HCT116 (cell line): ENCODE results near the gene ARMC12. TPM values are rescaled to one million over a fixed set of nuclear protein-coding genes. Genes with fewer than 3 reads are reported as not detected.
A peak's percentile ranks its signal among the peaks of the same experiment; 100 is the strongest.

Source experiments
- ATAC-seq: fragments of 200-7000 bp; cut with Tn5 transposase; 2 replicates; pipeline ENCODE4 v1.9.1; 2020; ENCODE audit warnings: mild to moderate bottlenecking, moderate library complexity
- BruUV-seq: library from RNA; stranded (reverse); fragments of 400-500 nt; replicated peaks from 2 replicates; lab custom pipeline; 2021; lab: Mats Ljungman, UMichigan
- CTCF ChIA-PET: fragments of 300-600 bp; sonication (Branson Sonifier 250); formaldehyde crosslinking; loops from one replicate; lab custom pipeline; 2021; ENCODE audit warnings: antibody characterized with exemption; lab: Charles Lee
- POLR2A ChIA-PET: fragments of 300-600, 350-600 bp; sonication (Branson Sonifier 250); formaldehyde crosslinking; loops from one replicate; lab custom pipeline; 2021; ENCODE audit warnings: antibody characterized with exemption; lab: Charles Lee
- RAD21 ChIA-PET, 2 experiments: fragments of 300-600 bp; sonication (Branson Sonifier 250); formaldehyde crosslinking; loops; one replicate each; lab custom pipeline; 2023; ENCODE audit warnings: low total read pairs in 2 of 2; ENCODE audit not compliant: uncharacterized antibody in 2 of 2, unreplicated experiment in 2 of 2, low non-redundant PET in 1 of 2; lab: Charles Lee
- DNase-seq: peaks from one replicate; pipeline ENCODE4 v3.0.0-alpha.2; 2010; ENCODE audit warnings: low read depth, low spot score
- H2AFZ ChIP-seq: fragments of 200-600 bp; shearing (Covaris generic), sonication (generic); 2 replicates; pipeline ENCODE4 v1.6.1; 2017; ENCODE audit warnings: low read depth, mixed run types, mixed read lengths, antibody characterized with exemption, low read length; ENCODE audit not compliant: poor library complexity, severe bottlenecking
- H3K27ac ChIP-seq: 2 replicates; pipeline ENCODE4 v1.5.1; 2012; ENCODE audit warnings: low read depth, low read length
- H3K27me3 ChIP-seq: fragments of 200-600 bp; sonication (generic); 2 replicates; pipeline ENCODE4 v1.6.1; 2016; ENCODE audit warnings: mixed run types, low read length, mixed read lengths; ENCODE audit not compliant: insufficient read depth
- H3K36me3 ChIP-seq, 2 experiments: fragments of 200-500 bp in 1 of 2; fragments of 200-600 bp in 1 of 2; sonication (Bioruptor generic) in 1 of 2; sonication (generic) in 1 of 2; 2 replicates each; pipeline versions ENCODE4 v1.5.1 to v1.6.1; 2014 to 2016; ENCODE audit warnings: low read length in 2 of 2, inconsistent platforms in 1 of 2, mixed read lengths in 1 of 2, mixed run types in 1 of 2; ENCODE audit not compliant: insufficient read depth in 2 of 2, control insufficient read depth in 1 of 2
- H3K4me1 ChIP-seq, 2 experiments: fragments of 200-600 bp in 1 of 2; sonication (generic) in 1 of 2; 2 replicates each; pipeline versions ENCODE4 v1.5.1 to v1.6.1; 2012 to 2017; ENCODE audit warnings: low read length in 2 of 2, inconsistent platforms in 1 of 2, mild to moderate bottlenecking in 1 of 2, mixed read lengths in 1 of 2, mixed run types in 1 of 2, moderate library complexity in 1 of 2; ENCODE audit not compliant: insufficient read depth in 2 of 2, control insufficient read depth in 1 of 2
- H3K4me2 ChIP-seq: fragments of 200-600 bp; sonication (generic); 2 replicates; pipeline ENCODE4 v1.6.1; 2017; ENCODE audit warnings: mixed run types, low read length, mixed read lengths
- H3K4me3 ChIP-seq, 2 experiments: fragments of 200-600 bp in 1 of 2; sonication (generic) in 1 of 2; replicated peaks in 1 of 2; 2 replicates each; pipeline ENCODE4 v1.5.1; 2011 to 2016; ENCODE audit warnings: low read length in 2 of 2, control low read depth in 1 of 2, low read depth in 1 of 2, mild to moderate bottlenecking in 1 of 2, mixed read lengths in 1 of 2, mixed run types in 1 of 2
- H3K79me2 ChIP-seq: fragments of 200-600 bp; sonication (generic); 2 replicates; pipeline ENCODE4 v1.6.1; 2017; ENCODE audit warnings: mild to moderate bottlenecking, mixed run types, low read length, moderate library complexity, mixed read lengths; ENCODE audit not compliant: insufficient read depth
- H3K9ac ChIP-seq: fragments of 200-600 bp; sonication (generic); 2 replicates; pipeline ENCODE4 v1.6.1; 2016; ENCODE audit warnings: low read length, mixed read lengths
- H3K9me2 ChIP-seq: fragments of 200-600 bp; sonication (generic), shearing (Covaris generic); 2 replicates; pipeline ENCODE4 v1.6.1; 2017; ENCODE audit warnings: mixed run types, mild to moderate bottlenecking, moderate library complexity; ENCODE audit not compliant: insufficient read depth
- H3K9me3 ChIP-seq, 2 experiments: fragments of 200-500 bp in 1 of 2; fragments of 200-600 bp in 1 of 2; sonication (Bioruptor generic) in 1 of 2; sonication (generic) in 1 of 2; 2 replicates each; pipeline ENCODE4 v1.6.1; 2014 to 2017; ENCODE audit warnings: low read length in 2 of 2, mixed read lengths in 2 of 2, inconsistent platforms in 1 of 2, low read depth in 1 of 2, mild to moderate bottlenecking in 1 of 2, mixed run types in 1 of 2, moderate library complexity in 1 of 2; ENCODE audit not compliant: control insufficient read depth in 1 of 2, insufficient read depth in 1 of 2
- H4K20me1 ChIP-seq: fragments of 200-600 bp; sonication (generic), shearing (Covaris generic); 2 replicates; pipeline ENCODE4 v1.6.1; 2017; ENCODE audit warnings: mixed run types, mild to moderate bottlenecking, moderate library complexity; ENCODE audit not compliant: insufficient read depth
- CBX3 ChIP-seq: IDR thresholded peaks from 2 replicates; pipeline ENCODE4 v1.6.1; 2012; ENCODE audit warnings: low read depth
- EGR1 ChIP-seq: IDR thresholded peaks from 2 replicates; pipeline ENCODE4 v1.6.1; 2012; ENCODE audit warnings: low read depth
- ELF1 ChIP-seq: IDR thresholded peaks from 2 replicates; pipeline ENCODE4 v1.6.1; 2012; ENCODE audit warnings: low read depth, borderline replicate concordance
- FOSL1 ChIP-seq: IDR thresholded peaks from 2 replicates; pipeline ENCODE4 v1.6.1; 2012; ENCODE audit warnings: low read depth
- POLR2AphosphoS5 ChIP-seq: IDR thresholded peaks from 2 replicates; pipeline ENCODE4 v1.6.1; 2011; ENCODE audit warnings: mild to moderate bottlenecking, low read depth, low read length, moderate library complexity
- TCF7L2 ChIP-seq: IDR thresholded peaks from 2 replicates; pipeline ENCODE4 v1.7.0; 2011; ENCODE audit warnings: borderline replicate concordance, inconsistent platforms; ENCODE audit not compliant: insufficient read depth, insufficient read length; ENCODE audit errors: extremely low read depth
- ZFX ChIP-seq: fragments of 450-650 bp; IDR thresholded peaks from 2 replicates; pipeline ENCODE4 v1.6.1; 2017
- intact Hi-C: fragments of 100-400 bp; cut with micrococcal nuclease; formaldehyde crosslinking; loops from 2 replicates; pipeline ENCODE4 v1.10.0; 2022
- total RNA-seq: library from RNA; stranded (reverse); gene quantifications from one replicate; pipeline ENCODE4 v1.2.1, GENCODE V29; 2021; ENCODE audit not compliant: unreplicated experiment
- TF ChIP-seq, protein P1 (sequence below): IDR thresholded peaks from 2 replicates; pipeline ENCODE4 v1.6.1; 2012

The ARMC12 gene
- total RNA-seq, 1 experiment from 2014 or later = 0.79 TPM

DNA sequence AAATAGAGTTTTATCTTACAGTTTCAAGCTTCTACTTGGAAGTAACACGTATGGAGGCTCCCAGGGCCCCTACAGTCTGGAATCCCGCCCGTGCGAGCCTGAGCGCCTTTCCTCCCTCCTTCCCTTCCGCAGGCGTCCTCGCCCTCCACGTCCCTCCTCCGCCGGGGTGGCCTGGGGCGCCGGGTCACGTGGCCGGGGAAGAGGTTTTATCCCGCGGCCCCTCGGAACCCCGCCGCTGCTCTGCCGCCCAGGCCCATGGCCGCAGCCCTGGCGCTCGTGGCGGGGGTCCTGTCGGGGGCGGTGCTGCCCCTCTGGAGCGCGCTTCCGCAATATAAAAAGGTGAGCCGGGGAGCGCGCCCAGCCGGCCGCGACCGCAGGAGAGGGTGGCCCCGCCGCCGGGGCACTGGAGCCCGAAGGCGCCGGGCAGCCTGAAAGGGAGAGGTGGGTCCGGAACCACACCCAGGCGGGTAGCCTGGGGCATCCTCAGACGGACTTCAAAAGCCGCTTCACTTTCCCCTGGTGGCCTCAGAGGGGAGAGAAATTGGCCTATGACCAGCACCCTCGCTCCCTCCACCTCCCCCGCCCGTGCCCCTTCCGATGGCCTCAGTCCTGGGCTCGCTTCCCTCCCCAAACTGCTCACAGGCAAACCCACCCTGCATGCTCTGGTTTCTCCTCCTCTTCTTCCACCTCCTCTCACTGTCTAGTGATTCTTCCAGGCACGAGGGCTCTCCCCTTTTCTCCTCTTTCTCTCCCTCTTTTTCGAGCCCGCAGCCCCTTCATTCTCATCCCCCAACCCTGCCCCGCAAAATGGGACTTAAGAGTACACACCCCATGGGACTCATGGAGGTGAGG is 39.8 kb downstream of the ARMC12 start, which contains the start of gene CLPSL2:
TSS of gene CLPSL2 (plus strand) at position 235 of the 852 bp plus-strand sequence. CDS start at position 256, 21 bp downstream.
- peak; percentile 83 for ATAC-seq
- ChIA-PET RAD21 (no interaction called here), CTCF (no interaction called here), POLR2A (no interaction called here)
- Histone ChIP-seq H3K4me2 (peak within 1 kb of the TSS; percentile 91), H4K20me1 (no peaks in the 10 kb centered on the region), H3K27ac (peak within 1 kb of the TSS; percentile 3; the same call in 1 of the 2 replicates), H3K36me3 (no peaks in the 10 kb centered on the region), H3K9ac (peak within 1 kb of the TSS; percentile 59), H3K9me2 (no peaks in the 10 kb centered on the region), H3K79me2 (no peaks in the 10 kb centered on the region), H3K4me3 (peak within 1 kb of the TSS; percentile 39 to 59), H2AFZ (peak within 1 kb of the TSS; percentile 98), H3K27me3 (no peaks in the 10 kb centered on the region), H3K9me3 (no peaks in the 10 kb centered on the region), H3K4me1 (peaks cover 12 to 21% of the 10 kb centered on the region in 2 experiments; a peak in 3 of 4 replicates)
- intact Hi-C loops = no loop called here
- DNase-seq = no peak
- TF ChIP-seq ZFX (peak; percentile 31; the same call in 1 of the 2 replicates), ELF1 (no peak), POLR2AphosphoS5 (no peak), EGR1 (no peak), CBX3 (no peak), TCF7L2 (peak; percentile 92), FOSL1 (no peak)
- TF ChIP-seq, protein P1, sequence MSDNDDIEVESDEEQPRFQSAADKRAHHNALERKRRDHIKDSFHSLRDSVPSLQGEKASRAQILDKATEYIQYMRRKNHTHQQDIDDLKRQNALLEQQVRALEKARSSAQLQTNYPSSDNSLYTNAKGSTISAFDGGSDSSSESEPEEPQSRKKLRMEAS = peak; percentile 62; the same call in 1 of the 2 replicates
- no TSS peak for BruUV-seq
